ENCODE data around the gene FUT8.

FUT8 gene

DNA sequence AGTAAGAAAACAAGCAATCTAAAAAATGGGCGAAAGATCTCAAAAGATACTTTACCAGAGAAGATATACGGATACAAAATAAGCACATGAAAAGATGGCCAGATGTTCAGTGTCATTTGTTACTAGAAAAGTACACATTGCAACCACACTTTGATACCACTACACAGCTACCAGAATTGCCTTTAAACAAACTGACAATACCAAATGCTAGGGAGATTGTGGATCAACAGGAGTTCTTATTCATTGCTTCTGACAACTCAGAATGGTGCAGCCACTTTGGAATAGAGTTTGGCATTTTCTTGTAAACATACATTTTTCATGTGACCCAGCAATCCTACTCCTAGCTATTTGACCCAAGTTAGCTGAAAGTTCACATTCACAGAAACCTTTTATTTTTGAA lies 136.3 kb downstream of the FUT8 start:
- H3K36me3 ChIP-seq (ENCODE audit: insufficient read depth): no peaks in the 10 kb centered on the region
- TF ChIP-seq, protein P1, sequence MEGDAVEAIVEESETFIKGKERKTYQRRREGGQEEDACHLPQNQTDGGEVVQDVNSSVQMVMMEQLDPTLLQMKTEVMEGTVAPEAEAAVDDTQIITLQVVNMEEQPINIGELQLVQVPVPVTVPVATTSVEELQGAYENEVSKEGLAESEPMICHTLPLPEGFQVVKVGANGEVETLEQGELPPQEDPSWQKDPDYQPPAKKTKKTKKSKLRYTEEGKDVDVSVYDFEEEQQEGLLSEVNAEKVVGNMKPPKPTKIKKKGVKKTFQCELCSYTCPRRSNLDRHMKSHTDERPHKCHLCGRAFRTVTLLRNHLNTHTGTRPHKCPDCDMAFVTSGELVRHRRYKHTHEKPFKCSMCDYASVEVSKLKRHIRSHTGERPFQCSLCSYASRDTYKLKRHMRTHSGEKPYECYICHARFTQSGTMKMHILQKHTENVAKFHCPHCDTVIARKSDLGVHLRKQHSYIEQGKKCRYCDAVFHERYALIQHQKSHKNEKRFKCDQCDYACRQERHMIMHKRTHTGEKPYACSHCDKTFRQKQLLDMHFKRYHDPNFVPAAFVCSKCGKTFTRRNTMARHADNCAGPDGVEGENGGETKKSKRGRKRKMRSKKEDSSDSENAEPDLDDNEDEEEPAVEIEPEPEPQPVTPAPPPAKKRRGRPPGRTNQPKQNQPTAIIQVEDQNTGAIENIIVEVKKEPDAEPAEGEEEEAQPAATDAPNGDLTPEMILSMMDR (conservative IDR thresholded peaks at IDR 0.05; ENCODE audit: low read depth, low read length): no peak
- no peaks in the 10 kb centered on the region for H3K4me1 ChIP-seq (ENCODE audit: low read depth, poor library complexity, severe bottlenecking)
- H3K27me3 ChIP-seq (ENCODE audit: insufficient read depth, low read depth): no peaks in the 10 kb centered on the region
- H2AFZ ChIP-seq (ENCODE audit: low read depth): no peak overlapping the region
- H3K9ac ChIP-seq: no peak overlapping the region
- no peaks in the 10 kb centered on the region for H4K20me1 ChIP-seq (ENCODE audit: insufficient read depth)
- H3K79me2 ChIP-seq (ENCODE audit: insufficient read depth, low read depth): no peaks in the 10 kb centered on the region
- no peak overlapping the region for H3K27ac ChIP-seq
- no peak overlapping the region for H3K4me2 ChIP-seq
- no peak overlapping the region for H3K4me3 ChIP-seq (IDR thresholded peaks at IDR 0.05; ENCODE audit: insufficient read depth, low read depth, low read length)

- H3K4me2 ChIP-seq: no peak overlapping the region
- H3K27me3 ChIP-seq (ENCODE audit: insufficient read depth, low read depth): no peaks in the 10 kb centered on the region
- TF ChIP-seq, protein P1 (conservative IDR thresholded peaks at IDR 0.05; ENCODE audit: low read depth, low read length): no peak
- H3K9ac ChIP-seq: no peak overlapping the region
- no peak overlapping the region for H3K27ac ChIP-seq
- H3K4me3 ChIP-seq (IDR thresholded peaks at IDR 0.05; ENCODE audit: insufficient read depth, low read depth, low read length): no peak overlapping the region
- H3K79me2 ChIP-seq (ENCODE audit: insufficient read depth, low read depth): no peaks in the 10 kb centered on the region
- no peak overlapping the region for H2AFZ ChIP-seq (ENCODE audit: low read depth)
- H3K4me1 ChIP-seq (ENCODE audit: low read depth, poor library complexity, severe bottlenecking): no peaks in the 10 kb centered on the region
- H4K20me1 ChIP-seq (ENCODE audit: insufficient read depth): no peaks in the 10 kb centered on the region
- no peaks in the 10 kb centered on the region for H3K36me3 ChIP-seq (ENCODE audit: insufficient read depth)
Observed at GRCh38 chr14:65549429-65549828, 136.9 kb downstream of the FUT8 start.

DNA sequence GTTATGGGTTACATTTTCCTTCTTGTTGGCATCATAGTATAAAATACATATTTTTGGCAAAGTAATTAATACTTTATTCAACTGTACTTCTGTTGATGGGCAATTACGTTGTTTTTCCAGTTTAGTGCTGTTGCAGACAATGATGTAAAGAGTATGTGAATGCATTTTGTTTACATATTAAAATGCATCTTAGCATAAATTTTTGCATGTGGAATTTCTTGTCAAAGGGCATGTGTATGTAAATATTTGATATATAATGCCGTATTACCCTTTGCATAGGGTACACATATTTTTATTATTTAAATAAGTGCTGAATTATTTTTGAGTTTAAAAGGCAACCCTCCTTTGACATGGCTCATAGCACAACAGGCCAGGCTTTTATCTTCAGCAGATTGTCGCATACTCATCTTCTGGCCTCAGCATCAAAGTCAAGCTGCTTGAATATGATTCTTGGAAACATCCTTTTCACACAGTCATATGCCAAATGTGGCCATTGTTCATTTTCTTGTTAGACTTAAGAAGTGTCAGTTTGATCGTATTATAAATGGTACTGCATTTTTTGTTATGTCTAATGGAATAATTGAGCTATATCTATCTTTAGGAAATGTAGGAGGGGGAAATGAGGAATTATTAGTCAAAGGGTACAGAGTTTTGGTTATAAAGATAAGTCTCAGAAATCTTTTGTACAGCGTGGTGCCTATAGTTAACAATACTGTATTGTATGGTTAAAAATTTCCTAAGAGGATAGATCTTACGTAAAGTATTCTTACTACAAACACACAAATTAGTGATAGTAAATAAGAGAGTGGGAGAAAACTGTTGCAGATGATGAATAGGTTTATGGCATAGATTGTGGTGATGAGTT lies 138.5 kb downstream of the FUT8 start:
- Histone ChIP-seq H3K36me3 (ENCODE audit: insufficient read depth) (no peaks in the 10 kb centered on the region), H3K27me3 (ENCODE audit: insufficient read depth, low read depth) (no peaks in the 10 kb centered on the region), H3K4me3 (IDR thresholded peaks at IDR 0.05; ENCODE audit: insufficient read depth, low read depth, low read length) (no peak overlapping the region), H3K4me1 (ENCODE audit: low read depth, poor library complexity, severe bottlenecking) (no peaks in the 10 kb centered on the region), H2AFZ (ENCODE audit: low read depth) (no peak overlapping the region), H3K27ac (no peak overlapping the region), H3K79me2 (ENCODE audit: insufficient read depth, low read depth) (no peaks in the 10 kb centered on the region), H4K20me1 (ENCODE audit: insufficient read depth) (no peaks in the 10 kb centered on the region), H3K9ac (no peak overlapping the region), H3K4me2 (no peak overlapping the region)
- TF ChIP-seq, protein P1 (conservative IDR thresholded peaks at IDR 0.05; ENCODE audit: low read depth, low read length): no peak

GRCh38 chr14:65552724-65553123 lies 140.2 kb downstream of the FUT8 start:
- H3K36me3 ChIP-seq (ENCODE audit: insufficient read depth): no peaks in the 10 kb centered on the region
- TF ChIP-seq, protein P1 (conservative IDR thresholded peaks at IDR 0.05; ENCODE audit: low read depth, low read length): no peak
- no peak overlapping the region for H3K27ac ChIP-seq
- no peaks in the 10 kb centered on the region for H3K27me3 ChIP-seq (ENCODE audit: insufficient read depth, low read depth)
- H3K9ac ChIP-seq: no peak overlapping the region
- no peaks in the 10 kb centered on the region for H3K4me1 ChIP-seq (ENCODE audit: low read depth, poor library complexity, severe bottlenecking)
- H3K4me3 ChIP-seq (IDR thresholded peaks at IDR 0.05; ENCODE audit: insufficient read depth, low read depth, low read length): no peak overlapping the region
- no peak overlapping the region for H2AFZ ChIP-seq (ENCODE audit: low read depth)
- no peak overlapping the region for H3K4me2 ChIP-seq
- H3K79me2 ChIP-seq (ENCODE audit: insufficient read depth, low read depth): no peaks in the 10 kb centered on the region
- no peaks in the 10 kb centered on the region for H4K20me1 ChIP-seq (ENCODE audit: insufficient read depth)
